Measurements from ENCODE around the gene OAS2.
"Not testable (repeated sequence)": the region's sequence is repeated elsewhere in the genome, so short reads cannot be mapped to it uniquely, and the experiment has no call there.

OAS2 gene

DNA sequence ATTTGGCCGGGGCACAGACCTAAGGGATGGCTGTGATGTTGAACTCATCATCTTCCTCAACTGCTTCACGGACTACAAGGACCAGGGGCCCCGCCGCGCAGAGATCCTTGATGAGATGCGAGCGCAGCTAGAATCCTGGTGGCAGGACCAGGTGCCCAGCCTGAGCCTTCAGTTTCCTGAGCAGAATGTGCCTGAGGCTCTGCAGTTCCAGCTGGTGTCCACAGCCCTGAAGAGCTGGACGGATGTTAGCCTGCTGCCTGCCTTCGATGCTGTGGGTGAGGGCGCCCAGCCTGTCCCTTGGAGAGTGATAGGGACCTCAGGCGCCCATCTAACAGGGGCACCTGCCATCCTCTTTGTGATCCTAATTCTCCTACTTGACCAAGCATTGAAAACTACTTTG lies 27.6 kb upstream of the OAS2 start:
- no peak for DNase-seq

DNA sequence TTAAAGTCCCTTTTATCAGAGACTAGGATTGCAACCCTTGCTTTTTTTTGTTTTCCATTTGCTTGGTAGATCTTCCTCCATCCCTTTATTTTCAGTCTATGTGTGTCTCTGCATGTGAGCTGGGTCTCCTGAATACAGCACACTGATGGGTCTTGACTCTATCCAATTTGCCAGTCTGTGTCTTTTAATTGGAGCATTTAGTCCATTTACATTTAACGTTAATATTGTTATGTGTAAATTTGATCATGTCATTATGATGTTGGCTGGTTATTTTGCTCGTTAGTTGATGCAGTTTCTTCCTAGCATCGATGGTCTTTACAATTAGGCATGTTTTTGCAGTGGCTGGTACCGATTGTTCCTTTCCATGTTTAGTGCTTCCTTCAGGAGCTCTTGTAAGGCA lies 21.2 kb upstream of the OAS2 start:
- DNase-seq, result not testable (repeated sequence)

DNA sequence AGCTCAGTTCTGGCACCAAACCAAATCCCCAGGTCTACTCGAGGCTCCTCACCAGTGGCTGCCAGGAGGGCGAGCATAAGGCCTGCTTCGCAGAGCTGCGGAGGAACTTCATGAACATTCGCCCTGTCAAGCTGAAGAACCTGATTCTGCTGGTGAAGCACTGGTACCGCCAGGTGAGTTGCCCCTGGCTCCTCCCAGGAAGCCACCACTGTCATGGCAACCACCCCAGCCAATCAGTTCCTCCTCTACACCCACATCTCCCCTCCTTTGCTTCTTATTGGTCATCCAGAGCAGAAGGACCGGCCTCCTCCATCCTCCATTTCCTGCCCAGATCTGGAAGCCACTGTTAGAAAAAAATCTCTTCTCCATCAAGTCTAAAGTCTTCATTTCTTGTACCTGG lies 17.2 kb upstream of the OAS2 start:
- no peak for DNase-seq

DNA sequence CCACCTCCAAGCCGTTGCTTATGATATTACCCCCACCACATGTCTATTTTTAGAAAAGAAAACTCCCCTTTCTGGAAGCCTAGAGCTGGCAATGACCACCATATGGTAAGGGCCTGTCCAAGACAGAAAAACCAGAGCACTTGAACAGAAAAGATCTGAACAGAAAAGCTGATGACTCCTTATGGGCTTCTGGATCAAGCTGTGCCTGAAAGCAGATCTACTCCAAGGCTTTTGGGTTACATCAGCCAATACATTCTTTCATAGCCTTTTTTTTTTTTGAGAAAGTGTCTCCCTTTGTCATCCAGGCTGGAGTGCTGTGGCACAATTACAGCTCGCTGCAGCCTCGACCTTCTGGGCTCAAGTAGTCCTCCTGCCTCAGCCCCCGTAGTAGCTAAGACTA lies 16.8 kb upstream of the OAS2 start:
- DNase-seq, result no peak

DNA sequence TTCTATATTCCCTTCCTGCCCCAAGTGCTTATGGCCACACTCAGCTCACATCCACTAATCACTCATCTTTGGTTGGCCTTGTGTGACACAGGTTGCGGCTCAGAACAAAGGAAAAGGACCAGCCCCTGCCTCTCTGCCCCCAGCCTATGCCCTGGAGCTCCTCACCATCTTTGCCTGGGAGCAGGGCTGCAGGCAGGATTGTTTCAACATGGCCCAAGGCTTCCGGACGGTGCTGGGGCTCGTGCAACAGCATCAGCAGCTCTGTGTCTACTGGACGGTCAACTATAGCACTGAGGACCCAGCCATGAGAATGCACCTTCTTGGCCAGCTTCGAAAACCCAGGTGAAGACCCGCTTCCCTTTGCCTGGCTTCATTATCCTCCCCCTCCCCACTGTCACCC lies 15.8 kb upstream of the OAS2 start:
- DNase-seq, result no peak

DNA sequence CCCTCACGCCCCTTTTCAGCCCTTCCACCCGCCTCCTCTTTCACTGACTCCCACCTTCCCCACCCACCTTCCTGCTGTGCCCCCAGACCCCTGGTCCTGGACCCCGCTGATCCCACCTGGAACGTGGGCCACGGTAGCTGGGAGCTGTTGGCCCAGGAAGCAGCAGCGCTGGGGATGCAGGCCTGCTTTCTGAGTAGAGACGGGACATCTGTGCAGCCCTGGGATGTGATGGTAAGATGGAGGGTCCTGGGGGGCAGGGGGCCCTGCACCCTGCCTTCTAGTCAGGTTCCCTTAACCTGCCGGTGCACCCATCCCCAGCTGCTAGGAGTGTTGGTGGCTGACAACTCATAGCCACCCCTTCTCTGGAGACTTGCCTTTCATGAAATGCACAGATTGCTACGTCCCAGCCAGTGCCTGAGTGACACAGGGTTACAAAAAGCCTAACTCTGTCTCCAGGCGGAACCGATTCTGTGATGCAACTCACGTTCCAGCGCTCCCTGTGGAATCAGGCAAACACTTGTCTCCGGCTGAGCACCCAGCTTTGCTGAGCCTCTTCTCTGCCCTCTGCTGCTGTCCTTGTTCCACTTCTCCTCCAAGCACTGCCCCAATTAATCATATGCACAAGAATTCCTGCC lies 15.0 kb upstream of the OAS2 start:
- no peak for DNase-seq

DNA sequence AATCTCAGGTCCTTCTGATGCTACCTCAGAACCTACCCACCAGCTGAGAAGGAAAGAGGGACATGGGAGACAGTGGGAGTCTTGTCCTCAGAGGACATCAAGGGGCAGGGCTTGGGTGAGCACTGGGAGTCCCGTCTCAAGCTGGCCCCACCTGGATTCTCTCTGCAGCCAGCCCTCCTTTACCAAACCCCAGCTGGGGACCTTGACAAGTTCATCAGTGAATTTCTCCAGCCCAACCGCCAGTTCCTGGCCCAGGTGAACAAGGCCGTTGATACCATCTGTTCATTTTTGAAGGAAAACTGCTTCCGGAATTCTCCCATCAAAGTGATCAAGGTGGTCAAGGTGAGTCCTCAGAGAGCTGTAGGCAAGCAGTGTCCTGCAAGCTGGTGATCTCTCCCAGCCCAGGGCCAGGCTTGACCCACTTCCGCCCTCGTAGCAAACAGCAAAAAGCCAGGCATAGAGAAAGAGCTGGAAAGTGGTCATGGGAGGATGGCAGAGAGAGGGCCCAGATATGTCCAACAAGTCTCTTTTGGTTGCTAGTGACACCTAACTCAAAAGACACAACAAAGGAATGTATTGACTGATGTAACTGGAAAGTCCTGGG lies 14.2 kb upstream of the OAS2 start:
- no peak for DNase-seq

DNA sequence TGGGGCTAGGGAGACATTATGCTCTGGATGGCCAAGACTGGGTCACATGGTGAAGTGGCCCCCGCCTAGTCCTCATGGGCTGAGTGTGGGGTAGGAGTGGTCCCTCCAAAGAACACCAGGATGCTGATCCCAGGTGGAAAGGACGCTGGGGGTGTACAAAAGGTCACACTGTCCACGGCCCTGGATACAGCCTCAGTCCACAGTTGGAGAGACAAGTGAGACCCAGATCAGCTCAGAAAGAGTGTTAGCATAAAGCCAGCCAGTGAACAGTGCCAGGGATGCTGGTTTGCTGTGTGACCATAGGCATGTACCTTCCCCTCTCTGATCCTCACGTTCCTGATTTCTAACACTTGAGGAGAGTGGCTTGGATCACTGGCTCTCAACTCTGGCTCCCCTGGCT lies 13.4 kb upstream of the OAS2 start:
- DNase-seq, result no peak

DNA sequence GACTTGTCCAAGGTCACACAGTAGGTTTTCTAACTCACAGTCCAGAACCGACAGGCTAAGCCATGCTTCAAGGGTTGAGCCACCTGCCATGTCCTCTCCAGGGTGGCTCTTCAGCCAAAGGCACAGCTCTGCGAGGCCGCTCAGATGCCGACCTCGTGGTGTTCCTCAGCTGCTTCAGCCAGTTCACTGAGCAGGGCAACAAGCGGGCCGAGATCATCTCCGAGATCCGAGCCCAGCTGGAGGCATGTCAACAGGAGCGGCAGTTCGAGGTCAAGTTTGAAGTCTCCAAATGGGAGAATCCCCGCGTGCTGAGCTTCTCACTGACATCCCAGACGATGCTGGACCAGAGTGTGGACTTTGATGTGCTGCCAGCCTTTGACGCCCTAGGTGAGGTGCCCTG lies 12.7 kb upstream of the OAS2 start:
- no peak for DNase-seq

DNA sequence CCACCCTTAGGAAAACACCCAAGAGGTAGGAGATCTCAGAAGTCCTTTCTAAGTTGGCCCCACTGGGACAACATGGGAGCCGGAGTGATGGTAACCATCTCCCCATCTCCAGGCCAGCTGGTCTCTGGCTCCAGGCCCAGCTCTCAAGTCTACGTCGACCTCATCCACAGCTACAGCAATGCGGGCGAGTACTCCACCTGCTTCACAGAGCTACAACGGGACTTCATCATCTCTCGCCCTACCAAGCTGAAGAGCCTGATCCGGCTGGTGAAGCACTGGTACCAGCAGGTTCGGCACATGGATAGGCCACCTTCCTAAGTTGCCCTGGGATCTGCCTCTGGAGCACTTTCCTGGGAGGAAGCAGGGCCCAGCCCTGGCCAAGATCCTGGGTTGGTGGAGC lies 11.0 kb upstream of the OAS2 start:
- no peak for DNase-seq

DNA sequence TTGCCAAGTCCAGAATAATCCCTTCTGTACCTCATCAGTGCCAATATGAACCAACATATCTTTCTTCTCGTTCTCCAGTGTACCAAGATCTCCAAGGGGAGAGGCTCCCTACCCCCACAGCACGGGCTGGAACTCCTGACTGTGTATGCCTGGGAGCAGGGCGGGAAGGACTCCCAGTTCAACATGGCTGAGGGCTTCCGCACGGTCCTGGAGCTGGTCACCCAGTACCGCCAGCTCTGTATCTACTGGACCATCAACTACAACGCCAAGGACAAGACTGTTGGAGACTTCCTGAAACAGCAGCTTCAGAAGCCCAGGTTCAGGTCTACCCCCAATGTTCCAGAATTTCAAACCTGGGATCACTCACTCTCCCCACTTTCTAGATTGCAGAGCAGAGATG lies 10.5 kb upstream of the OAS2 start:
- DNase-seq, result no peak

DNA sequence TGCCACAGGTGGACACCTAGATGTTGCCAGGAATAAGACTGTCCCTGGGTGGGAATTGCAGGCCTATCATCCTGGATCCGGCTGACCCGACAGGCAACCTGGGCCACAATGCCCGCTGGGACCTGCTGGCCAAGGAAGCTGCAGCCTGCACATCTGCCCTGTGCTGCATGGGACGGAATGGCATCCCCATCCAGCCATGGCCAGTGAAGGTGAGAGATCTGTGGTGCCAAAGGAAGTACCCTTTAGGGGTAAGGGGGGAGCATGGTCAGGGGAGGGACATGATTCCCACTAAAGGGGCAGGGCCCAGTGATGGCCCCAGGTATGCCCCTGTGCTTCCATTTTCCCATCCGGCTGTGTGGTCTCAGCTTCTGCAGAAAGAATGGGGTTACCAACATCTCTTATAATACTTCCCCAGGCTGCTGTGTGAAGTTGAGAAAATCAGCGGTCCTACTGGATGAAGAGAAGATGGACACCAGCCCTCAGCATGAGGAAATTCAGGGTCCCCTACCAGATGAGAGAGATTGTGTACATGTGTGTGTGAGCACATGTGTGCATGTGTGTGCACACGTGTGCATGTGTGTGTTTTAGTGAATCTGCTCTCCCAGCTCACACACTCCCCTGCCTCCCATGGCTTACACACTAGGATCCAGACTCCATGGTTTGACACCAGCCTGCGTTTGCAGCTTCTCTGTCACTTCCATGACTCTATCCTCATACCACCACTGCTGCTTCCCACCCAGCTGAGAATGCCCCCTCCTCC lies 8.6 kb upstream of the OAS2 start:
- DNase-seq, result no peak

DNA sequence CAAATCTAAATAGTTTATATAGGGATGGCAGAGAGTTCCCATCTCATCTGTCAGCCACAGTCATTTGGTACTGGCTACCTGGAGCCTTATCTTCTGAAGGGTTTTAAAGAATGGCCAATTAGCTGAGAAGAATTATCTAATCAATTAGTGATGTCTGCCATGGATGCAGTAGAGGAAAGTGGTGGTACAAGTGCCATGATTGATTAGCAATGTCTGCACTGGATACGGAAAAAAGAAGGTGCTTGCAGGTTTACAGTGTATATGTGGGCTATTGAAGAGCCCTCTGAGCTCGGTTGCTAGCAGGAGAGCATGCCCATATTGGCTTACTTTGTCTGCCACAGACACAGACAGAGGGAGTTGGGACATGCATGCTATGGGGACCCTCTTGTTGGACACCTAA lies 7.9 kb upstream of the OAS2 start:
- no peak for DNase-seq

DNA sequence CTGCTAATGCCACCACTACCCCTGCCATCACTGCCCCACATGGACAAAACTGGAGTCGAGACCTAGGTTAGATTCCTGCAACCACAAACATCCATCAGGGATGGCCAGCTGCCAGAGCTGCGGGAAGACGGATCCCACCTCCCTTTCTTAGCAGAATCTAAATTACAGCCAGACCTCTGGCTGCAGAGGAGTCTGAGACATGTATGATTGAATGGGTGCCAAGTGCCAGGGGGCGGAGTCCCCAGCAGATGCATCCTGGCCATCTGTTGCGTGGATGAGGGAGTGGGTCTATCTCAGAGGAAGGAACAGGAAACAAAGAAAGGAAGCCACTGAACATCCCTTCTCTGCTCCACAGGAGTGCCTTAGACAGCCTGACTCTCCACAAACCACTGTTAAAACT lies 7.1 kb upstream of the OAS2 start:
- DNase-seq, result no peak

DNA sequence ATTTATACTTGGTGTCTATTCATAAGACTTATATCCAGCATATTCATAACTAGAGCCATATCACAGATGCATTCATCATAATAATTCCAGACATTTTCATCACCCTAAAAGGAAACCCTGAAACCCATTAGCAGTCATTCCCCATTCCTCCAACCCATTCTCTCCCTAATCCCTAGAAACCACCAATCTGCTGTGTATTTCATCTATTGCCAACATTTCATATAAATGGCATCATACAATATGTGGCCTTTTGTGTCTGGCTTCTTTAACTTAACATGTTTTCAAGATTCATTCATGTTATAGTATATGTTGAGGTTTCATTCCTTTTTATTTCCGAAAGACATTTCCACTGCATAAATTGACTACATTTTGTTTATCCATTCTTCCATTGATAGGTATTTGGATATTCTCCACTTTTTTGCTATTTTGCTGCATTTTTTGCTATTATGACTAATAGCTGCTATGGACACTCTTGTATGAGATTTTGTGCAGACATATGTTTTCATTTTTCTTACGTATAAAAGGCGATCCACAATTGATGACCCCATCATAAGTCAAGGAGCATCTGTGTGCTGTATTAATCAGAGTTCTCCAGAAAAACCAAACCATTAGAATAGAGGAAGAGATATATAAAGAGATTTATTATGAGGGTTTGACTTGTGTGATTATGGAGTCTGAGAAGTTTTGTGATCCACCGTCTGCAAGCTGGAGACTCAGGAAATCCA lies 5.1 kb upstream of the OAS2 start:
- DNase-seq, result no peak

DNA sequence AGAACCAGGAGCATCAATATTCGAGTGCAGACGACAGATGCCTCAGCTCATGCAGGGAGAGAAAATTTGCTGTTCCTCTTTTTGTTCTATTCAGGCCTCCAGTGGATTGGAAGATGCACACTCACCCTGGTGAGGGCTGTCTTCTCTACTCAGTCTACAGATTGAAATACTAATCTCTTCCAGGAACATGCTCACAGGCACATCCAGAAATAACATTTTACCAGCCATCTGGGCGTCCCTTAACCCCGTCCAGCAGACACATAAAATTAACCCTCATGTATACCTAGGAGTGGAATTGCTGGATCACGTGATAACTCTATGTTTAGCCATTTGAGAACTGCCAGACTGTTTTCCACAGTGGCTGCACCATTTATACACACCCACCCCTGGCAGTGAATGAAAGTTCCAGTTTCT lies 4.5 kb upstream of the OAS2 start:
- DNase-seq, result no peak

DNA sequence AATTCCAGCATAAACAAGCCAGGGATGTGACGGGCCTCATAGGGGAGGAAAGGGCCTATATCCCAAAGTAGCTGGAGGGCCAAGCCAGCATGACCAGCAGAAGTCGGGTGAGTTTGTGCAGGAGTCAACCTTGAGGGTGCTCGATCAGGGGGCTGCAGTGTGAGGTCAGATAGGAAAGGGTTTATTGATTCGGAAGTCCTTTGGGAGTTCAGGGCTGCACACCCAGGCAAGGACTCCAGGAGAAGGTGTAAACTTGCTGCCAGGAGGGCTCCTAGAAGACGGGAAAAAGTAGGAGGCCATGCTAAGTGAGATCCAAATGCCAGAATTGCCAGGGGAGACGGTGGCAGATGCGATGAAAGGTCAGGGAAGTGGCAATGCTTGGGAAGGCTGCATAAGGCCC lies 3.4 kb upstream of the OAS2 start:
- DNase-seq, result no peak

DNA sequence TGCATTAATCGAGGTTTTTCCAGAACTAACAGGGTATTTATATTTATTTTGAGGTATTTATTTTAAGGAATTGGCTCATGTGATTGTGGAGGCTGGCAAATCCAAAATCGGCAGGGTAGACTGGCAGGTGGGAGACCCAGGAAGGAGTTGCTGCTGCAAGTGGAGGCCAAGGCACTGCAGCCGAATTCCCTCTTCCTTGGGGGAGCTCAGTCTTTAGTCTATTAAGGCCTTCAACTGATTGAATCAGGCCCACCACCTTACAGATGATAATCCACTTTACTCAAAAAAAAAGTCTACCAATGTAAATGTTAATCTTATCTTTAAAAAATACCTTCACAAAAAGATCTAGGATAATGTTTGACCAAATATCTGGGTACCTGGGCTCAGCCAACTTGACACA lies 1.2 kb upstream of the OAS2 start:
- no peak for DNase-seq

DNA sequence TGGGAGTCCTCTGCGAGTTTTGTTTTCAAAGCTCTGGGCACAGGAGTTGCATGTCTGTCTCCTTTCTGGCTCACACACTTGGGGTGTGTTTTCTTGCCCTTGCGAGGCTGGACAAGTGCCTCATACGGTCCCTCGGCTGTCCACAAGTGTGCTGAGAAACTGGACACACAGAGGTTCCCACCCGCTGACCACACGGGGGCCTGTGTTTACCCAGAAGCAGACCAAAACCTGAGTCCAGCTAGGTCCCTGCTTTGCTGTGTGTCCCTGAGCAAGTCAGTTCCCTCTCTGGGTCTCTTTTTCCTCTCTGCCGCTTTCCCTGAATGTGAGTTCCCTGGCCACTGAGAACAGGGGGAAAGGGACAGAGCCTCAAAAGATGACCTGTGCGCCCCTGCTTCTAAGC lies 678 bp upstream of the OAS2 start:
- no peak for DNase-seq

DNA sequence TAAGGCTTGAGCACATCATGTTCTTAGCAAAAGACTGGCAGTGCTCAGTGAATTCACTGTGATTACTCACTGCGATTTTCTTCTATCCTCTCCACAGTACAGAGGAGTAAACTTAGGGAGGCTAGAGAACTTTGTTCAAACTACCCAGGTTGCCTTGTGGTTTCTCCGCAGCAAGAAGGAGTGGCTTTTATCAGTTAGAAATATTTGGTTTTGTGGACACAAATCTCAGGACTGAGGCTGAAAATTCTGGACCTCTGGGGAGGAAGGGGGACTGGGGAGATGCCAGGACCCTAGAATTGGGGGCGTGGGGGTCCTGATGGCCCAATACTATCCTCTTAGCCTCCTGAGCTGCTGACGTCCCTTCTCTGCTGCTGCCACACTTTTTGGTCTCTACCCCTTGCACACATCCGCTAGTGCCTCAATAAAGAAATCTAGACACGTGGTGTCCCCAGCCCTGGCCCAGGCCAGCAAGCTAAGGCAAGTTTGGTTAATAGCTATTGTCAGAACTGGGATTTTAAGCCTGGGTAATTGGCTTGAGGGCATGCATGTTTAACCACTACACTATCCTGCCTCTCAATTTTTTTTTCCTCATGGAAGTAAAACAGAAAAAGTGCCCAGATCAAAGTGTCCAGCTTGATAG lies 842 bp downstream of the OAS2 start:
- DNase-seq, result no peak

DNA sequence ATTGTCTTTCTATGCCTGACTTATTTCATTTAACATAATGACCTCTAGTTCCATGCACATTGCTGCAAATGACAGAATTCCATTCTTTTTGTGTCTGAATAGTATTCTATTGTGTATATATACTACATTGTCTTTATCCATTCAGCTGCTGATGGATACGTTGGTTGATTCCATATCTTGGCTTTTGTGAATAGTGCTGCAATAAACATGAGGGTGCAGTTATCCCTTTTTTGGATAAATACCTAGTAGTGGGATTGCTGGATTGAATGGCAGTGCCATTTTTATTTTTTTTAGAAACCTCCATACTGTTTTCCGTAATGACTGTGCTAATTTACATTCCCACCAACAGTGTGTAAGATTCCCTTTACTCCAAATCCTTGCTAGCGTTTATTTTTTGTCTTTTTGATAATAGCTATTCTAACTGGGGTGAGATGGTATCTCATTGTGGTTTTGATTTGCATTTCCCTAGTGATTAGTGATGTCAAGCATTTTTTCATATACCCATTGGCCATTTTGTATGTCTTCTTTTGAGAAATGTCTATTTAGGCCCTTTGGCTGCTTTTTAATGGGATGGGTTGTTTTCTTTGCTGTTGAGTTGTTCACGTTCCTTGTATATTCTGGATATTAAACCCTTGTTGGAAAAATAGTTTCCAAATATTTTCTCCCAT lies 2.3 kb downstream of the OAS2 start:
- no peak for DNase-seq

DNA sequence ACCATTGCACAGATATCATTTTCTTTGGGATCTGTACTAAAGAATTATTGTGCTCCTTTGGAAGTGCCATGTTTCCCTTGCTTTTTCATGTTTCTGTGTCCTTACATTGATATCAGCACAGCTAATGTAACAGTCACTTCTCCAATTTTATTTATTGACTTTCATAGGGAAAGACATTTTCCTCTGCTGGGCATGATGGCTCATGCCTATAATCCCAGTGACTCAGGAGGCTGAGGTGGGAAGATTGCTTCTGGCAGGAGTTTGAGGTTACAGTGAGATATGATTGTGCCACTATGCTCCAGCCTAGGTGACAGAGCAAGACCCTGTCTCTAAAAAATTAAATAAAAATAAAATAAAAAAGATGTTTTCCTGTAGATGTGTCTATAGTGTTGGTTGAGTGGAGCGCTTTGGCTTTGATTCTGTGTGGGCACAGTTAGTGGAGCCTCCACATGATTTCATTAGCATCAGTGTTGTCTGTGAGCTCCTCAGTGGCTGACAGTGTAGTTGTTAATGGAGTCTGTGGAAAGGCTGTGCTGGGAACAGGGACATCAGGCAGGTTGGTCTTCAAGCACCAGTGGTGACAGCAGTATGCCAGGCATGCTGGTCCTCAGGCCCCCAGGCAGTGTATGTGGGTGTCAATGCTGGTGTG lies 7.4 kb downstream of the OAS2 start:
- DNase-seq, result no peak

Data from NCI-H510A treated with DMSO at 0.1 percent for 48 hours (cell line).